SK-N-SH treated with all-trans-retinoic acid at 6 μM for 48 hours (cell line): ENCODE results near the gene ATP8A2.

Source experiments
- ATAC-seq: fragments of 200-7000 bp; cut with Tn5 transposase; 3 replicates; pipeline ENCODE4 v1.9.1; 2020; ENCODE audit warnings: mild to moderate bottlenecking, moderate library complexity
- ARNTL ChIP-seq: fragments of 450-650 bp; formaldehyde crosslinking; IDR thresholded peaks from 2 replicates; pipeline ENCODE4 v1.5.0; 2020; ENCODE audit warnings: low read depth, mild to moderate bottlenecking, moderate library complexity, borderline replicate concordance
- BACH2 ChIP-seq: fragments of 250-450 bp; sonication (Bioruptor Pico); IDR thresholded peaks from 2 replicates; pipeline ENCODE4 v1.9.0; 2021; ENCODE audit warnings: mild to moderate bottlenecking, borderline replicate concordance
- CREB5 ChIP-seq: fragments of 250-450 bp; sonication (Bioruptor Pico); IDR thresholded peaks from 2 replicates; pipeline ENCODE4 v1.5.1; 2020; ENCODE audit warnings: low read depth, mild to moderate bottlenecking, moderate library complexity
- CSDC2 ChIP-seq: fragments of 250-450 bp; sonication (Bioruptor Pico); IDR thresholded peaks from 2 replicates; pipeline ENCODE4 v1.5.0; 2020; ENCODE audit warnings: mild to moderate bottlenecking, moderate library complexity
- CSRNP3 ChIP-seq: fragments of 250-450 bp; sonication (Bioruptor Pico); IDR thresholded peaks from 2 replicates; pipeline ENCODE4 v1.5.1; 2021; ENCODE audit warnings: mild to moderate bottlenecking, moderate library complexity
- ESRRG ChIP-seq: fragments of 250-450 bp; sonication (Bioruptor Pico); IDR thresholded peaks from 2 replicates; pipeline ENCODE4 v1.6.1; 2021; ENCODE audit warnings: mild to moderate bottlenecking
- GLIS3 ChIP-seq: fragments of 250-450 bp; sonication (Bioruptor Pico); IDR thresholded peaks from 2 replicates; pipeline ENCODE4 v1.5.0; 2020; ENCODE audit warnings: mild to moderate bottlenecking, moderate library complexity
- ISL1 ChIP-seq: fragments of 250-450 bp; sonication (Bioruptor Pico); IDR thresholded peaks from 2 replicates; pipeline ENCODE4 v2.1.2; 2022; ENCODE audit warnings: mild to moderate bottlenecking, moderate library complexity
- OSR1 ChIP-seq: fragments of 250-450 bp; sonication (Bioruptor Pico); IDR thresholded peaks from 2 replicates; pipeline ENCODE4 v1.8.0; 2022; ENCODE audit warnings: moderate library complexity, mild to moderate bottlenecking, inconsistent platforms
- POU6F1 ChIP-seq: fragments of 250-450 bp; sonication (Bioruptor Pico); IDR thresholded peaks from 2 replicates; pipeline ENCODE4 v1.8.0; 2021; ENCODE audit warnings: low read depth, mild to moderate bottlenecking, moderate library complexity, borderline replicate concordance
- PPARA ChIP-seq: fragments of 250-450 bp; sonication (Bioruptor Pico); IDR thresholded peaks from 2 replicates; pipeline ENCODE4 v1.5.0; 2020; ENCODE audit warnings: mild to moderate bottlenecking, borderline replicate concordance
- RARB ChIP-seq: fragments of 250-450 bp; sonication (Bioruptor Pico); IDR thresholded peaks from 2 replicates; pipeline ENCODE4 v1.8.0; 2021; ENCODE audit warnings: mild to moderate bottlenecking, moderate library complexity
- SNAI2 ChIP-seq: fragments of 250-450 bp; sonication (Bioruptor Pico); IDR thresholded peaks from 2 replicates; pipeline ENCODE4 v1.5.0; 2020; ENCODE audit warnings: mild to moderate bottlenecking, moderate library complexity
- TCF4 ChIP-seq: fragments of 250-450 bp; sonication (Bioruptor Pico); IDR thresholded peaks from 2 replicates; pipeline ENCODE4 v1.8.0; 2021; ENCODE audit warnings: mild to moderate bottlenecking, moderate library complexity, borderline replicate concordance
- TOX ChIP-seq: fragments of 250-450 bp; sonication (Bioruptor Pico); IDR thresholded peaks from 2 replicates; pipeline ENCODE4 v1.8.0; 2021; ENCODE audit warnings: mild to moderate bottlenecking, moderate library complexity, borderline replicate concordance
- TSHZ2 ChIP-seq: fragments of 250-450 bp; sonication (Bioruptor Pico); IDR thresholded peaks from 2 replicates; pipeline ENCODE4 v1.5.0; 2020; ENCODE audit warnings: mild to moderate bottlenecking, moderate library complexity
- ZC3H10 ChIP-seq: fragments of 250-450 bp; sonication (Bioruptor Pico); IDR thresholded peaks from 2 replicates; pipeline ENCODE4 v1.5.1; 2021; ENCODE audit warnings: mild to moderate bottlenecking, moderate library complexity
- ZFP3 ChIP-seq: fragments of 250-450 bp; sonication (Bioruptor Pico); IDR thresholded peaks from 2 replicates; pipeline ENCODE4 v1.5.0; 2020; ENCODE audit warnings: mild to moderate bottlenecking, moderate library complexity
- ZFP30 ChIP-seq: fragments of 450-650 bp; formaldehyde crosslinking; IDR thresholded peaks from 2 replicates; pipeline ENCODE4 v1.5.0; 2022; ENCODE audit warnings: mild to moderate bottlenecking, moderate library complexity
- ZNF565 ChIP-seq: fragments of 450-650 bp; formaldehyde crosslinking; conservative IDR thresholded peaks from 2 replicates; pipeline ENCODE4 v1.5.0; 2020; ENCODE audit warnings: low read depth, mild to moderate bottlenecking, moderate library complexity
- ZNF70 ChIP-seq: fragments of 450-650 bp; formaldehyde crosslinking; IDR thresholded peaks from 2 replicates; pipeline ENCODE4 v1.5.0; 2020; ENCODE audit warnings: mild to moderate bottlenecking, moderate library complexity
- ZNF8 ChIP-seq: fragments of 450-650 bp; formaldehyde crosslinking; IDR thresholded peaks from 2 replicates; pipeline ENCODE4 v1.5.0; 2020; ENCODE audit warnings: mild to moderate bottlenecking, moderate library complexity

The ATP8A2 gene

GRCh38 chr13:25707726-25708125, 336.0 kb downstream of the ATP8A2 start:
- TF ChIP-seq ARNTL (no peak), ZC3H10 (no peak), BACH2 (no peak), TCF4 (no peak), OSR1 (CRISPR knock-in tag) (no peak), RARB (no peak), ZNF8 (CRISPR knock-in tag) (no peak), CSRNP3 (no peak), TOX (CRISPR knock-in tag) (no peak), SNAI2 (no peak), GLIS3 (CRISPR knock-in tag) (no peak), CREB5 (CRISPR knock-in tag) (no peak), ZNF565 (CRISPR knock-in tag) (no peak), PPARA (CRISPR knock-in tag) (no peak), ZNF70 (CRISPR knock-in tag) (no peak), ESRRG (CRISPR knock-in tag) (no peak), POU6F1 (CRISPR knock-in tag) (no peak), CSDC2 (CRISPR knock-in tag) (no peak), ISL1 (CRISPR knock-in tag) (no peak)
- no peak for ATAC-seq

- ATAC-seq, result no peak
- no peak for TF ChIP-seq CSDC2 (CRISPR knock-in tag)
- no peak for TF ChIP-seq TOX (CRISPR knock-in tag)
- no peak for TF ChIP-seq ZFP30 (CRISPR knock-in tag)
- TF ChIP-seq ZNF8 (CRISPR knock-in tag), result no peak
Measured at GRCh38 chr13:25708268-25708667, 336.5 kb downstream of the ATP8A2 start.

- ATAC-seq, result no peak
- TF ChIP-seq PPARA (CRISPR knock-in tag) (no peak), CSDC2 (CRISPR knock-in tag) (no peak), RARB (no peak), ZFP30 (CRISPR knock-in tag) (no peak), ESRRG (CRISPR knock-in tag) (no peak), ZNF8 (CRISPR knock-in tag) (no peak), SNAI2 (no peak), ZFP3 (CRISPR knock-in tag) (no peak), GLIS3 (CRISPR knock-in tag) (no peak), ARNTL (no peak), OSR1 (CRISPR knock-in tag) (no peak), ZNF70 (CRISPR knock-in tag) (no peak), ZC3H10 (no peak), ZNF565 (CRISPR knock-in tag) (no peak), BACH2 (no peak), TOX (CRISPR knock-in tag) (no peak), TCF4 (no peak), POU6F1 (CRISPR knock-in tag) (no peak), TSHZ2 (CRISPR knock-in tag) (no peak)
Measured at GRCh38 chr13:25709088-25709487, 337.3 kb downstream of the ATP8A2 start.
